Stimulated activated CD8-positive, alpha-beta memory T cell treated with anti-CD3 and anti-CD28 coated beads, Interleukin-12 subunit alpha, Interleukin-12 subunit beta, amount 100 ng/mL, for 4 hours (primary cell): ENCODE results near the gene PMM1.
"Not testable (repeated sequence)": the region's sequence is repeated elsewhere in the genome, so short reads cannot be mapped to it uniquely, and the experiment has no call there.

Experiments
- DNase-seq: peaks from one replicate; pipeline ENCODE4 v3.0.0-alpha.2; 2020; ENCODE audit warnings: low read depth

The PMM1 gene

DNA sequence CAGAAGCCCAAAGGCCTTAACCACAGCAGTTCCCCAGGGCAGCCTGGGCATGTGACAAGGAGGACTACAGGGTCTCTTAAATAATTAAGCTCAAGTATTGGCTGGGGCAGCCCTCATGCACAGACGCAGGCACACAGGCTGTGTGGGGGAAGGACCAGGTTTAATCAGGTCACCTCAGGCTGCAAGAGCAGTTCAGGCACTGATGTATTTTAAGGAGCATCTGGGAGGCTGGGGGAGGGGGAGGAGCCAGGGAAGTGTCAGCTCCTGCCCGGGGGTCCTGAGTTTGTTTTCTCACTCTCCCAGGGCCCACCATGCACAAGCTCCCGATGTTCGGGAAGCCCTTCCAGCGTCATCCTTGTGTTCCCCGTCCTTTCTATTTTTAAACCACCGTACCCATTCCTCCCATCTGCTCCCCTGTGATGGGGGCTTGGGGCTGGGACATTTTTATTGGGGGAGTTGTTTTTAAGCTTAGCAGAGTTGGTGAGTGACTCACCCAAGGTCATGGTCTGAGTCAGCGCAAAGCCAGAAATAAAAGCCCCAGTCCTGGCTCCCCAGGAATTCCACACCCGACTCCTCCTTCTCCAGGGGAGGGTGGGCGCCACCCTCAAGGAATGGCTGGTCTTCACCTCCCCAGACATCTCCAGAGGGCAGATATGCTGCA, 26.5 kb downstream of the PMM1 start:
- DNase-seq = no peak

GRCh38 chr22:41562461-41562860, 27.2 kb downstream of the PMM1 start:
- DNase-seq = no peak

GRCh38 chr22:41561788-41562187, 27.9 kb downstream of the PMM1 start:
- no peak for DNase-seq

DNA sequence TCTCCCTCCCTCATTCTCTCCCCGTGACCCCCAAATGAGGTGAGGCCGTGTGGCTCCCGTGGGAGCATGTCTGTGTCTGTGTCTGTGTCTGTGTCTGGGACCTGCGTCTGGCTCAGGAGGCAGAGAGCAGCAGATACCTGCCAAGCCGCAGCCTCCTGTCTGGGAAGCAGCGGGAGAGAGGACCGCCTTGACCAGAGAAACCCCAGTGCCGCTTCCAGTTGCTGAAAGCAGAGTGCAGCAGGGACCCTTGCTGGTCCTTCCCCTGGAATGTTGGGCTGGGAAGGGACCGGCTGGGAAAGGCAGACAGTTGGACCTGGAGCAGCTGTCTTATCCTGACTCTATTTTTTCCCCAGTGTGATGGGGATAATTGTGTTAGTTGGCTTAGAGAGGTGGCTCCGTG, 28.3 kb downstream of the PMM1 start:
- DNase-seq = no peak

DNA sequence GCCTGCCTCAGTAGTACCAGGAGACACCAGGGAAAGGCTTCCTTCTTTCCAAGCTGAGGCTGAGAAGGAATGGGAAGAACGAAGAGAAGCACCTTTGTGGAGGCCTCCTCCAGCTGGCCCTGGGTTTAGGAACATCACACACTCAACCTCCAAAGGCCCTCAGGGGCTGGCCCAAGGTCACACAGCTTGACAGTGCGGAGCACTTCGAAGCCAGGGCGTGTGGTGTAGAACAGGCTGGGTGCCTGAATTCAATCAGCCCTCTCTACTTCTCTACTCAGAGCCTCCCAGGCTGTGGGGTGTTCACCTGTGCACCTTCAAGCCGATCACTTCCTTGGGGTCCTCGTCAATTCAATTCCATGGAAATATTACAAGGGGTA, 29.6 kb downstream of the PMM1 start:
- DNase-seq = no peak

DNA sequence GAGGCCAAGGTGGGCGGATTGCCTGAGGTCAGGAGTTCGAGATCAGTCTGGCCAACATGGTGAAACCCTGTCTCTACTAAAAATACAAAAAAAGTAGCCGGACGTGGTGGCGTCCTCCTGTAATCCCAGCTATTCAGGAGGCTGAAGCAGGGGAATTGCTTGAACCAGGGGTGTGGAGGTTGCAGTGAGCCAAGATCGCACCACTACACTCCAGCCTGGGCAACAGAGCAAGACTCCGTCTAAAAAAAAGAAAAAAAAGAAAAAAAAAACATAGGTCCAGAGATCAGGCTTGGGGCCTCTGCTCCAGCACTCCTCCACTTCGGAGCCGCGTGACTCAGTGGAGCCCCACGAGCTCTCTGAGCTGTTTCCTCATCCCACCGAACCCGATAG, 31.4 kb downstream of the PMM1 start:
- DNase-seq = not testable (repeated sequence)

DNA sequence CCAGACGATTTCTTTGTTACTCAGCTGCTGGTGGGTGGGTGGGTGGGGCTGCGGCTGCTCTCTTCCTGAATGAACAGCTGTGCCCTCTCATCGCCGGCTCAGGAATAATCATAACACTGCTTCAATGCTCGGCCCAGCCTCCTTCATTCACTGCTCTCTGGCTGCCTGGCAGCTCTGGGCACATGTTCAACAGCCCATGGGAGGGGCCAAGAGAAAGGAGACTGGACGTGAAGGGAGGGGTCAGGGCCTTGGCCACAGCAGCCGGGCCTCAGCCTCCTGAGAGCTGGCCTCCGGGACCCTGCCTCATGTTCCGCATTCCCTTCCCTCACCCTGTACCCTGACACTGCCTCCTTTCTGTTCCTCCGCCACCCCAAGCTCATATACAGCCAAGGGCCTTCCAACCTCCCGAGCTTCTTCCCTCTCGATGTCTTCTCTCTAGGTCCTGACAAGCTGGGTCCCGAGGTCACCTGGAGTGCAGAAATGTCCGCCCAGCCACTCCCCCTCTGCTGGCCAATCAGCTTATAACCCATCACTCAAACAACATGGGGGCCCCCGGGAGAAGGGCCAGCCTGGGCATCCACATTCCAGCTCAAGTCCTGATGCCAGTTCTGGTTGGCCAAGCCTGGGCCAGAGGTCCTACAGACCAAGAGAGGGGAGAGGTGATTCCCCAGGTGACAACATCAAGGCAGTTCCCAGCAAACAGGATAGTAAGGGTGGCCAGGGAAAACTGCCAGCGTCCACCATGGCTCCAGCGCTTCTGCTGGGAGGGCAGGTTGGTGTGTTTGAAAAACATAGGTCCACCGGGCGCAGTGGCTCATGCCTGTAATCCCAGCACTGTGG, 32.0 kb downstream of the PMM1 start:
- no peak for DNase-seq

DNA sequence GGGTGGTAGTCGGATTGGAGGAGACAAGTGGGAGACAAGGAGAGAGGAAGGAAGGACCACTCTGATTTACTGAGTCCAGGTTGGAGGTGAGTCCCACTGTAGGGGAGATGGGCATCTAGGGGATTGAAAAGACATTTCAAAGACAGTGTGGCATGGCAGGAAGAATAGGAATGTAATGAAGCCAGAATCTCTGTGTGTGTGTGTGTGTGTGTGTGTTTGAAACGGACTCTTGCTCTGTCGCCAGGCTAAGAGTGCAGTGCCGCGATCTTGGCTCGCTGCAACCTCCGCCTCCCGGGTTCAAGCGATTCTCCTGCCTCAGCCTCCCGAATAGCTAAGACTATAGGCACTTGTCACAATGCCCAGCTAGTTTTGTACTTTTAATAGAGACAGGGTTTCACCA, 33.1 kb downstream of the PMM1 start:
- no peak for DNase-seq

GRCh38 chr22:41555325-41555982, 34.2 kb downstream of the PMM1 start:
- DNase-seq = no peak

DNA sequence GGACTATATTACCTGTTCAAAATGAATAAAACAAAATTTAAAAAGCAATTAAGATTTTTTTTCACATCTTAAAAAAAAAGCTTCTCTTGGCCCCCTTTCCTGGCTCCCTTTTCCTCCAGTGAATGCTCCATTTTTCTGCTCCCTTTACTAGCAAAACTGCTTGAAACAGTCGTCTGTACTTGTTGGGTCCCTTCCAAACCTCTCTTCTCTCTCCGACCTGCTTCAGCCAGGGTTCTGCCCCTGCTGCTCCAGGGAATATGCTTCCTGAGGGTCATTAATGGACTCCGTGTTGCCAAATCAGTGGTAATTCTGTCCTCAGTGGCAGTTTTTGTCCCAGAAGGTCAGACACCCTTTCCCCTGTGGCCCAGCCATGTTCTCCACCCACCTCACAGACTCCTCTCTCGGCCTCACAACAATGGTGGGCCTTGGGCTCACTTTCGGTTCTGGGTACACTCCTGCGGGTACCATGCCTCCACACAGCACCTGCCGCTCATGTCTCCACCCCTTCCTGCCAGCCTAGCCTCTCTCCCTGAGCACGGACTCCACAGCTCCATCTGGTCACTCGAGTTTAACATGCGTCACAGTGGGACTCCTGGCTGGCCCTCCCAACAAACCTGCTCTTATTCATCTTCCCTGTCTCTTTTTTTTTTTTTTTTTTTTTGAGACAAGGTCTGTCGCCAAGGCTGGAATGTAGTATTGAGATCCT, 37.6 kb downstream of the PMM1 start:
- DNase-seq = no peak

DNA sequence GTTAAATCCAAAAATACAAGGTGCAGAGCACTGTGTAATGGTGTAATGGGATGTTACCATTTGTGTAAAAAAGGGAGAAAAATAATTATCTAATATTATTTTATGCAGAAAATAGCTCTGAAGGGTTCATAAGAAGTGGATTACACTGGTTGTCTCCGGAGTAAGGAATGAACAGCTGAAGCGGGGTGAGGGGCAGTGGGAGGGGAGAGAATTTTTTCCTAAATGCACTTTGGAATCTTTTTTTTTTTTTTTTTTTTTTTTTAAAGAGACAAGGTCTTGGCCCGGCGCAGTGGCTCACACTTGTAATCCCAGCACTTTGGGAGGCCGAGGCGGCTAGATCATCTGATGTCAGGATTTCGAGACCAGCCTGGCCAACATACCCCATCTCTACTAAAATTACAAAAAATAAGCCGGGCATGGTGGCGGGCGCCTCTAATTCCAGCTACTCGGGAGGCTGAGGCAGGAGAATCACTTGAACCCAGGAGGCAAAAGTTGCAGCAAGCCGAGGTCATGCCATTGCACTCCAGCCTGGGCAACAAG, 38.6 kb downstream of the PMM1 start:
- DNase-seq = no peak

- DNase-seq = no peak
Observed at GRCh38 chr22:41548830-41549211, 40.8 kb downstream of the PMM1 start.

GRCh38 chr22:41544671-41545476, 44.8 kb downstream of the PMM1 start:
- no peak for DNase-seq

DNA sequence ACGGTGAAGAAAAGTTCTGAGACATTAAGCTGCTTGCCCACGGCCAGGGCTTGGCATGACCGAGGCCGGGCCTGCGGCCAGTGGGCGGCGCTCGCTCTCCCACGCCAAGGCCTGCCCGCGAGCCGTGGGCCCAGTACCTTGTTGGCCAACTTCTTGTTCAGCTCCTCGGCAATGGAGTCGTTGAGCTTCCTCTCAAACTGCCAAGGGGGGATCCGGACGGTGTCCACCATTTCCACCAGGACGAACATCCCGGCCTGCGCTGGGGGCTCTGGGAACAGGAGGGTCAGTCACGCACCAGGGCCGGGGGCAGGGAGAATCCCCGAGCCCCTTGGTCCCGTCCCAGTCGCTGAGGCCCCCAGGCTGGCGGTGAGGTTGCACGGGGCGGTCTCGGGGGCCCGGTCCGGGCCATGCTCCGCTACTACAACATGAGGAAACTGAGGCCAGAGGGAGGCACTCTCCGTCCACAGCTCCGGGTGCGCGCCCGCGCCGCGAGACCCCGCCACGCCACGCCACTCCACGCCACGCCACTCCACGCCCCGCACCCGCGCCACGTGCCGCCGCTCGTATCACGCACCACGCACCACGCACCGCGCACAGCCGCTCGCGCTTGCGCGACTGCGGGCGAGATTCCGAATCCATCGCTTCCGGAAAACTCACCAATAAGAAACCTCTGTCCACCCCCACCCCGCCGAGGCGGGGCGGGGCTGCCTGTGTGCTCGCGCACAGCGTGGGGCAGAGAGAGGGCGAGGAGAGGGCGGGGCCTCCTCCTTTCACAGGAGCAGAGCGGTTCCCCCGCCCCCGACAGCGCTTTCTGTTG, 45.6 kb downstream of the PMM1 start, which contains the start of gene POLR3H:
TSS of gene POLR3H (minus strand) at position 617 of the 817 bp plus-strand sequence. CDS start at position 248, 369 bp downstream.
- peak; percentile 95 for DNase-seq

- DNase-seq = no peak
Observed at GRCh38 chr22:41542224-41542623, 47.4 kb downstream of the PMM1 start.

DNA sequence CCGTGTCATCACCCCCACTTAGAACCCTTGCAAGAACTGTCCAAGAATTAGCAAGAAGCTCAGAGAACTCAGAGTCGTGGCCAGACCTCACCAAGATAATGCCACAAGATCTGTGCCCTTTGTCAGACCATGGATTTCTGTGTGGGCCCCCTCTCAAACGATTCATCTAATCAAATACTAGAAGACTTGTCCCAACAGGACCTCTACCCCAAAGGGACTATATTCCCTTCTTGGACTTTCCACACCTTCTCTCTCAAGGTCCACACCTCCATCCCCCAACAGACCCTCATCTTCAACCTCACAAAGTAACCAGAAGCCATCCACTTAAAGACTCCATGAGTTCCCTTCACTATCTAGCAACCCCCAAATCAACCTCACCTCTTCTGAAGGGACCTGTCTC, 48.2 kb downstream of the PMM1 start:
- DNase-seq = no peak

GRCh38 chr22:41540365-41540764, 49.3 kb downstream of the PMM1 start:
- DNase-seq = no peak

DNA sequence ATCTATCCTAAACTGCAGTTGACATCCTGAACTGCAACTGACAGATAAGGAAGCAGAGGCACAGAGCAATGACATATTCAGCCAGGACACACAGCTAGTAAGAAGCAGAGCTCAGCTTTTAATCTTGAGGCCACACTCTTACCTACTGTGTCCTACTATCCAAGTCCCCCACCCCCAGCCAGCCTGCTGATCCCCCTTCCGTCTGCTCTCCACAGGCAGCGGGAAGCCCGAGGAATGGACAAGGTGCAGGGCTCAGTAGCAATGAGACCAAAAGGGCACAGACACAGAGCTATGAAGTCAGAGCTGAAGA, 49.7 kb downstream of the PMM1 start:
- no peak for DNase-seq

DNA sequence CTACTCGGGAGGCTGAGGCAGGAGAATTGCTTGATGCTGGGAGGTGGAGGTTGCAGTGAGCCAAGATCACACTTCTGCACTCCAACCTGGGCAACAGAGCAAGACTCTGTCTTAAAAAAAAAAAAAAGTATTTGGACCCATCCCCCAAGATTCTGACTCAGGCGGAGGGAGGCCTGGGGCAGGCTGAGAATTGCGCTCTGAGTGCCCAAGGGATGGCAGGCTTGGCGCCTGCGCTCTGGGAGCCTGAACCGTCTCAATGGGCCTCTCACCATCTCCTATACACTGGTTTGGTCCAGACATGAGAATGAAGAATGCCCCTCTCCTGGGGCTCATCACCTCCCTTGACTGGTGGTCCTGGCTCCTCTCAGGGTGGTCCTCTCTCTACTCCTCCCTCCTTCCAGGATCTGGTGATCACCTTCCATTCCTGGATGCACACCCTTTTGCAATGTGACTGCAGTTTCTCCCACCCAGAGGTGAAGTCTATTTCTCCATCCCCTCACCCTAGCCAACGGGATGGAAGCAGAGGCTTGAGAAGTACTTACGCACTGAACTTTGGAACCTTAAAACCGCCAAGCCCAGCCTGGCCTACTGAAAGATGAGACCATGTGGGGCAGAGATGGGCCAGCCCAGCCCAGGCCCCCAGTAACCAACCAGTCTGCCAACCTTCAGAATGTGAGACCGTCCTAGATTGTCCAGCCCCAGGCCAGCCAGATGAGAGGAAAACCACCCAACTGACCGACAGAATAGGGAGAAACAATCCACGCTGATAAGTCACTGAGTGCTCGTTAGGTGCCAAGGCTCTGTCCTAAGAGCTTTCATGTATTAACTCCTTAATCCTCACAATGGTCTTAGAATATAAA, 50.3 kb downstream of the PMM1 start:
- DNase-seq = no peak

DNA sequence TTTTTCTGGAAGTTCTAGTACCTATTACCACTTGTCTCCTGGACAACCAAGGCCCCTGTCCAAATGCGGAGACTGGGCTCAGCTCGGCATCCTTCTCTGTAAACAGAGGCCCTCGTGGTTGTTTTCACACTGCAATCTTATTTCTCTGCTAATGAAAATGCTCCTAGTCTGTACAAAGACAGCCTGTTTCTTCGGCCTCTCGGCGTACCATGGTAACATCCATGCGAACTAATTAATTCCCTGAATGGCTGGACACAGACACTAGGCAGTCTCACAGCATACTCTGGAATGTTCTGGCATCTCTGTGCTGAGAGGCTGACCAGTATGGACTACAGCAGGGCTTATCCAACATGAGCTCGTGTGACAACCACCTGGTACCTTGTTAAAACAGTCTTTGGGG, 51.1 kb downstream of the PMM1 start:
- DNase-seq = no peak
